Breast epithelium (tissue), 3 donors: ENCODE data around the gene MCTP2.

Experiments
- POLR2AphosphoS5 ChIP-seq, 3 donors: sonication (generic); formaldehyde crosslinking; IDR thresholded peaks; one replicate each; pipeline ENCODE4 v1.6.1; 2017; ENCODE audit warnings: antibody characterized with exemption in 3 of 3
- TF ChIP-seq, protein P1 (sequence below), 3 donors: fragments of 450-650 bp; IDR thresholded peaks; one replicate each; pipeline ENCODE4 v1.5.1; 2016 to 2017; ENCODE audit warnings: antibody characterized with exemption in 3 of 3, mild to moderate bottlenecking in 3 of 3, moderate library complexity in 3 of 3

DNA sequence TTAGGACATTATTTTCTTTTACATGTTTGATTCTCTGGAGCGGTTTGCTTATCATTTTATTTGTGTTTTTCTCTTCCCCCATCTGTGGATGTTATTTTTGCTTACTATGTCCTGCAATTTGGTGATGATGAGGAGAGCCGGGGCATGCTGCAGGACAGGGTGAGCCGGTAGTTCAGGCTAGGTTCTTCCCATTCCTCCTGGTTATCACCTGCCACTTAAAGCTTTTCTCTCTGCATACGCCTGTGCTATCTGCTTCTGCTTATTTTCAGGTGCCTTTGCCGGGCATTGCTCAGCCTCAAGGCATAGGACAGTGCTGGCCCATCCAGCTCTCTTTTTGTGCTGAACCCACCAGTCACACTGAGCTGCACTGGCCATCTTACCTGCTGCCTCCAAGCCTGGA, 85.8 kb downstream of the MCTP2 start:
- TF ChIP-seq, protein P1, sequence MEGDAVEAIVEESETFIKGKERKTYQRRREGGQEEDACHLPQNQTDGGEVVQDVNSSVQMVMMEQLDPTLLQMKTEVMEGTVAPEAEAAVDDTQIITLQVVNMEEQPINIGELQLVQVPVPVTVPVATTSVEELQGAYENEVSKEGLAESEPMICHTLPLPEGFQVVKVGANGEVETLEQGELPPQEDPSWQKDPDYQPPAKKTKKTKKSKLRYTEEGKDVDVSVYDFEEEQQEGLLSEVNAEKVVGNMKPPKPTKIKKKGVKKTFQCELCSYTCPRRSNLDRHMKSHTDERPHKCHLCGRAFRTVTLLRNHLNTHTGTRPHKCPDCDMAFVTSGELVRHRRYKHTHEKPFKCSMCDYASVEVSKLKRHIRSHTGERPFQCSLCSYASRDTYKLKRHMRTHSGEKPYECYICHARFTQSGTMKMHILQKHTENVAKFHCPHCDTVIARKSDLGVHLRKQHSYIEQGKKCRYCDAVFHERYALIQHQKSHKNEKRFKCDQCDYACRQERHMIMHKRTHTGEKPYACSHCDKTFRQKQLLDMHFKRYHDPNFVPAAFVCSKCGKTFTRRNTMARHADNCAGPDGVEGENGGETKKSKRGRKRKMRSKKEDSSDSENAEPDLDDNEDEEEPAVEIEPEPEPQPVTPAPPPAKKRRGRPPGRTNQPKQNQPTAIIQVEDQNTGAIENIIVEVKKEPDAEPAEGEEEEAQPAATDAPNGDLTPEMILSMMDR (IDR thresholded peaks at IDR 0.05), result no peak
- TF ChIP-seq POLR2AphosphoS5 (IDR thresholded peaks at IDR 0.05), result no peak
